ENCODE data around the gene UNC5CL.
"Not testable (repeated sequence)": the region's sequence is repeated elsewhere in the genome, so short reads cannot be mapped to it uniquely, and the experiment has no call there.

UNC5CL gene

DNA sequence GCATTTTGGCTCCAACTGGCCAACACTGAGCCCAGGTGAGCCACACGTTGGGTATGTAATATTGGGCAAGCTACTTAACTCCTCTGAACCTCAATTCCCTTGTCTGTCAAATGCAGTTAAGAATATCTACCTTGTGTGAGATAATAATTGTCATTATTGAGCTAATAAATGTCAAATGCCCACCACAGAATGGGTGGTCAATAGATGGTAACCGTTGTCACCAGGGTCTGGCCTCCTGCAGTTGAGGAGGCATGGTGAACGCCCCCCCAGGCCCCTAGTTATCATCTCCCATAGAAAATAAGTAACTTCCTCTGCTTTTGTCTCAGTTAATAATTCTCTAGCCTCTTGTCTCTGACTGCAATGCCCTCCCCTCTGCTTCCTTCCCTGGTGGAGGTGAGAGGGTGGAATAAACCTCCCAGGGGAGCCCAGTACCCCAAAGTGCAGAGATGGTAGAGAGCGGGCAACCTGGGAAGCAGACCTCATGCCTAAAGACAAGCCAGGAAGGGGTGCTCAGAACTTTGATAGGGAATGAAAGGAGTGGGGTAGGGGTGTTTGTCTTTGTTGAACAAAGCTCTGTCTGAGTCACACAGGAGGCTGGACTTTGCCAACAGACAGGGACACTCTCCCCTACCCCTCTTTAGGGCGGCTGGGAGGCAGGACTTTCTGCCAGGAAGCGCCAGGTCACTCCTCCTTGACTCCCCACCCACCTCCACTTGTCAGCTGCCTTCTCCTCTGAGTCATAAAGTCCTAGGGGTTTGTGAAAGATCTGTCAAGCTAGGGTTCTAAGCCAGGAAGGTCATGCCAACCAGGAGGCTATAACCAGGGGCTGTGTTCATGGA is 1.3 kb upstream of the UNC5CL start:
- DNase-seq (ENCODE audit: low spot score) = peak; percentile 67

GRCh38 chr6:41038205-41038604 is 816 bp downstream of the UNC5CL start:
- DNase-seq (ENCODE audit: low spot score) = no peak

DNA sequence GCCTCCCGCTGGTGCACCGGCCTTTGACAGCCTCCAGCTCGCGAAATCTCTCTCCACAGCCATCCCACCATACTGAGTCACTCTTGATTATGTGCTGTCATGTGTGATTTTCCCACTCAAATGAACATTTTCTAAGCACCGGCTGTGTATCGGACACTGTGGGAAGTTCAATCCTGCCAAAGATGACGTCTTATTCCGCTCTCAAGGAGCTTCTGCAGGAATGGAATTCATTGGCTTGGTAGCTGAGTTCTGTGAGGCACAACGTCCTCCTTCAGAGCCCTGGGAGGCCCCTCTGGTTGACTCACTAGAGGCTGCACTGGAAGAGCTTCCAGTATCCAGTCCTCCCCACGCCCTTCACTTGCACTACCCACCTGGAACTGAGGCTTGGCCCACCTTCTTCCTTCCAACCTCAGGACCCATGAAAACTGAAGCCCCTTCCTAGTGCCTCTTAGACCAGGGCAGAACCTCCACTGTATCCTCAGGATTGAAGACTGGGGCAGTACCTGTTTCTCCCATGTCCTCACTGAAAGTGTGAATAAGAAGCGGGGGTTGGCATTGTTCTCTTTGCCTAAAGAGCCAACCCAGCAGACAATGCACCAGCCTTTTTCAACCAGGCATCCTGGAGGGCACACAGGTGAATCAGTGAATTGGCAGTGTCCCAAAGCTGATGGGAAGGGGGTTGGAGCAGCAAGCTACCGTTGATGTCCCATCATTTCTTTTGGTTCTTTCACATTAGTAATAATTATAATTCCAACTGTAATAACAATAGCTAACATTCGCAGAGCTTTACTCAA is 1.7 kb downstream of the UNC5CL start:
- no peak for DNase-seq (ENCODE audit: low spot score)

- no peak for DNase-seq (ENCODE audit: low spot score)
These were observed 2.4 kb downstream of the UNC5CL start for GRCh38 chr6:41036601-41037000.

- DNase-seq (ENCODE audit: low spot score) = no peak
These were observed 2.8 kb downstream of the UNC5CL start for GRCh38 chr6:41036186-41036585.

GRCh38 chr6:41033776-41034175 is 5.2 kb downstream of the UNC5CL start:
- no peak for DNase-seq (ENCODE audit: low spot score)

DNA sequence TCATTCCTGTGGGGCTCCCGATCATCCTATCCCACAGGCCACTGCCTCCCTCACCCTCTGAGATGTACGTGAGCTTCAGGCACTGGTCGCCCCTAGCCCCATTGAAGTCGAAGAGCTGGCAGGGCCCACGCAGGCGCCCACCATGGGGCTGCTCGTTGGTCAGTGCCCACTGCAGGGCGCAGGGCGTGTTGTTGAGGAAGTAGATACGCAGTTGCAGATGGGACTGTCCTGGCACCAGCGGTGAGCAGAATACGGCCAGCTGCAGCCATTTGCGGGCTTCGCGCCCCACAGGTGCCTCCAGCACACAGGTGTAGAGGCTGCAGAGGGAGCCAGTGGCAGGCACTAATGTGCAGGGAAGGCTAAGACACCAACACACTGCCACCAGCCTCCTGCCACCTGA is 6.2 kb downstream of the UNC5CL start:
- DNase-seq (ENCODE audit: low spot score) = no peak

DNA sequence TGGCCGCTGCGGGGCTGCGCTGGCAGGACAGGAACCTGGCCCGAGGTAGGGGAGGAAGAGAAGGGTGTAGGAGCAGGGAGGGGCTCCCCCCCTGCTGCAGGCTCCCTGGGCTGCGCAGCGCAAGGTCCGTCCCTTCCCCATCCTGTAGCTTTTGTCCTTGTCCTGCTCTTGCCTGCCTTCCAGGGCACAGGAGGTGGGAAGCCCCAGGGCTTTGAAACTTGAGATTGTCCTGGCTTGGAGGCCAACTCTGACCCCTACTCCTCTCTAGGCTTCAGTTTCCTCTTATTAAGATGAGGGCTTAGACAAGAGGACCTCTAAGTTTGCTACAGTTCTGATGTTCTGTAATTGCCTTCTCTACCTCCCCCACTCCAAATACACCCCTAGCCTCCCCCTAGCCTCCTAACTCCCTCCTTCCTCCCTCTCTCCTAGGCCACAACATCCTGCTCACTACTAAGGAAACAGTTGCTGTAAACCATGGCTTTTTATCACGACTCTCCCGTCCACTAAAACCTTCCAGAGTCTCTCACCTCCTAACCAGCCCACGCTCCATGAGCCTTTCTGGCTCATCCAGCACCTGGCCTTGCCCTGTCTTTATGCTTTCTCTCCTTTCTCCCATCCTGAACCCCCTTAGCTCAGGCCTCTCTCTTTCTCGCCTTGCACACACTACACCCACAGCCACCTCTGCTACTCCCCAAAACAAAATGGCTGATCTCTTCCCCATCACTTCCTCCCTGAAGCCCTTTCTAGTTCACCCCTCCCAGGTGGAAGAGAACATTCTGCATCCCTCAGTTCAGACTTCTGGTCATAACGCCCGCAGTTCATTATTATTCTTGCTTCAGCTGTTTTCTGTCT is 10.2 kb downstream of the UNC5CL start:
- no peak for DNase-seq (ENCODE audit: low spot score)

GRCh38 chr6:41027799-41028560 is 11.0 kb downstream of the UNC5CL start:
- peak; percentile 72 for DNase-seq (ENCODE audit: low spot score)

- no peak for DNase-seq (ENCODE audit: low spot score)
These were observed 11.8 kb downstream of the UNC5CL start for GRCh38 chr6:41027241-41027640.

DNA sequence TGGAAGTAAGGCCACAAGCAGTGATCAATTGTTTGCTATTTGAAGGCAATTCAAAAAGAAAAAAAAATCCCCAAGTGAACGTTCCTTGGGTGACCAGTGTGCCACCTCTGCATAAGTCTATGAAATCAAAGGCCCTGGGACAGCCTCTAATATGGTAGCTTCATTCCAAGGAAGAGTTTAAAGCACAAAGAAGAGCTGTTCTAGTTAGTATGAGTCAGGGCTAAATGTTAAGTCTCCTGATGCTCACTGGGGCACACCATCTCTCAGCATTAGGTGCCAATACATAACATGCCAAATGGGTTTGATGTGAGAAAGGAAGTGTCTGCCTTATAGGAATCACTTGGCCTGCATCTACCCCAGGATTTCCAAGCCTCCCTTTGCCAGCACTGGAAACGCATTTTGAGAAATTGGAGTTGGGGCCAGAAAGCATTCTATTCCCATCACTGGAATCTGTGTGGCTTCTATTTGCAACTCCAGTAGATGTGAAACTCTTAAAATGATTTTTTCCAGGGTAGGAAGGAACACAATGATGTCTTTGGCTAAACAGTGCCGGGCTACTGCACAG is 13.0 kb downstream of the UNC5CL start:
- DNase-seq (ENCODE audit: low spot score) = no peak

DNA sequence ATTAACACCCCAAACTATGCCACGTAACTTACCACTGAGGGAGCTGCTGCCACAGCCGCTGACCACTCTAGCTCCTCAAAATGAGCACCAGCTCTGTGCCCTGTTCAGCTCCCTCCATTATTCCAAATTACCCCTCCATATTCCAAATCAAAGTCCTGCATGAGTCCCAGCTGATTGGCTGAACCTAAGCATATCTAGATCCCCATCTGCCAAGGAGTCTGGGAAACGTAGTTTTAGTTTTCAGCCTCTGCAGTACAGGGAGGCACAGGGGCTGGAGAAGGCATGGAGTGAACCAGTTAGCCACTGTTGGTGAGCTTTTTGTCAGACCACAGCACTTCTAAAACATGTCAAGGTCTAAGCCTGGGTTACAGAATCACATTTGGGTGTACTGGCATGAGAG is 15.9 kb downstream of the UNC5CL start:
- no peak for DNase-seq (ENCODE audit: low spot score)

- DNase-seq (ENCODE audit: low spot score) = no peak
These were observed 16.7 kb downstream of the UNC5CL start for GRCh38 chr6:41022294-41022693.

GRCh38 chr6:41021832-41022231 is 17.2 kb downstream of the UNC5CL start:
- DNase-seq (ENCODE audit: low spot score) = peak; percentile 29

- no peak for DNase-seq (ENCODE audit: low spot score)
These were observed 21.4 kb downstream of the UNC5CL start for GRCh38 chr6:41017663-41018062.

DNA sequence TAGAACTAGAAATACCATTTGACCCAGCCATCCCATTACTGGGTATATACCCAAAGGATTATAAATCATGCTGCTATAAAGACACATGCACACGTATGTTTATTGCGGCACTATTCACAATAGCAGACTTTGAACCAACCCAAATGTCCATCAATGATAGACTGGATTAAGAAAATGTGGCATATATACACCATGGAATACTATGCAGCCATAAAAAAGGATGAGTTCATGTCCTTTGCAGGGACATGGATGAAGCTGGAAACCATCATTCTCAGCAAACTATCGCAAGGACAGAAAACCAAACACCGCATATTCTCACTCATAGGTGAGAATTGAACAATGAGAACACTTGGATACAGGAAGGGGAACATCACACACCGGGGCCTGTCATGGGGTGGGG is 23.2 kb downstream of the UNC5CL start:
- not testable (repeated sequence) for DNase-seq (ENCODE audit: low spot score)

DNA sequence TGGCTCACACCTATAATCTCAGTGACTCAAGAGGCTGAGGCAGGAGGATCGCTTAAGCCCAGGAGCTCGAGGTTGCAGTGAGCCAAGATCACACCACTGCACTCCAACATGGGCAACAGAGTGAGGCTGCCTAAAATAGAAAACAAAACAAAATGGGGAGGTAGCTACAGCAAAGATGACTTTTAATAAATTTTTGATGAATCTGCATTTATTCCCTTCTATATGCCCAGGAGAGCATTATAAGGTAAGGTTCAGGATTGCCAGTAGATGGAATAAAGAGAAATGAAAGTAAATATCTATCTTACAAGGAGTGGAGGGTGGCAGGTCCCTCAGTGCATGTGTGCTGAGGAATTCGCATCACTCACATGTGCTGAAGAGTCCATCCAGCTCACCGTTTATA is 24.2 kb downstream of the UNC5CL start:
- no peak for DNase-seq (ENCODE audit: low spot score)

- no peak for DNase-seq (ENCODE audit: low spot score)
These were observed 25.4 kb downstream of the UNC5CL start for GRCh38 chr6:41013466-41014153.

DNA sequence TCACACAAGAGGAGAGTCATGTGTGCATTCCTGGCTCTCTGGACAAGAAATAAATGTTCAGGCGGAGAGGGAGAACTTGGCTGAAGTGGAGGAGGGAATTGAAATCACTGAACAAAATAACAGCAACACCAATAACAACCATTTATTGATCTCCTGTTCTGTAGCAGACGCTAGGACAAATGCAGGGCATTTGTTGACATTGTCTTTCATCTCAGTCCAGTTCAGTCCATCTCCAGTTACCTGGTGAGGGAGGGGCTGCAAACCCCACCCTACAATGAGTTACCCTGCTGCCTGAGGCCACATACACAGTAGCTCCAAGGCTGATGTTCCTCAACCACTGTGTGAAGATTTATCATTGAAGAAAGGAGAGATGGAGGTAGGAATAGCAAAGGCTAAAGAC is 27.3 kb downstream of the UNC5CL start:
- no peak for DNase-seq (ENCODE audit: low spot score)

DNA sequence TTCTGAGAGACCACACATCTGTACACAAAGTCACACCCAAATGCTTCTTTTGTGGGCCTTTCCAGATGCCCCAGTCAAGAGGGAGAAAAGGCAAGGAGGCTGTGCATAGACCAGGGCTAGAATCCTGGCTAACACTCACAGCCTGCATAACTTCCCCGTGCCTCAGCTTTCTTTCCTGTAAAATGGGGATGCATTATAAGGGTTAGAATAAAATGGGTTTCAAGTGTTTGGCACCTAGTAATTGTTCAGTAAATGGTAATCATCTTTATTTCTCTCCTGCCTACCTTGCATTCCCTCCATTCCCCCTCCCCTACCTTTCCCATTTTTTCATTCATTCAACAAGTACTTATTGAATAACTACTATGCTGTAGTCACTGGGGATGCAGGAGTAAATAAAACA is 29.4 kb downstream of the UNC5CL start:
- DNase-seq (ENCODE audit: low spot score) = no peak

- DNase-seq (ENCODE audit: low spot score) = no peak
These were observed 31.0 kb downstream of the UNC5CL start for GRCh38 chr6:41008011-41008410.
